Trophoblast cell (in vitro differentiated cells and primary cell): Measurements from ENCODE around the gene FBXO33. TPM values are rescaled to one million over a fixed set of nuclear protein-coding genes. Genes with fewer than 3 reads are reported as not detected.

Experiments
- DNase-seq, 2 donors: peaks; one replicate each; pipeline ENCODE4 v3.0.0-alpha.2; 2016
- H2AFZ ChIP-seq: 2 replicates; pipeline ENCODE4 v1.6.1; 2013; ENCODE audit warnings: low read length, moderate library complexity, mild to moderate bottlenecking; ENCODE audit not compliant: insufficient read depth, poor library complexity
- H2AK5ac ChIP-seq: 2 replicates; pipeline ENCODE4 v1.6.1; 2013; ENCODE audit warnings: mild to moderate bottlenecking, low read length
- H2BK120ac ChIP-seq: 2 replicates; pipeline ENCODE4 v1.6.1; 2013; ENCODE audit warnings: low read length, mild to moderate bottlenecking, moderate library complexity; ENCODE audit not compliant: insufficient read depth, poor library complexity
- H2BK12ac ChIP-seq: 2 replicates; pipeline ENCODE4 v1.6.1; 2013; ENCODE audit warnings: mild to moderate bottlenecking, low read length, moderate library complexity
- H2BK5ac ChIP-seq: 2 replicates; pipeline ENCODE4 v1.6.1; 2013; ENCODE audit warnings: low read length, low read depth, moderate library complexity, mild to moderate bottlenecking; ENCODE audit not compliant: poor library complexity
- H3K14ac ChIP-seq: 2 replicates; pipeline ENCODE4 v1.6.1; 2013; ENCODE audit warnings: mild to moderate bottlenecking, low read length
- H3K18ac ChIP-seq: 2 replicates; pipeline ENCODE4 v1.6.1; 2013; ENCODE audit warnings: mild to moderate bottlenecking, low read length
- H3K23ac ChIP-seq: 2 replicates; pipeline ENCODE4 v1.6.1; 2013; ENCODE audit warnings: low read length
- H3K27ac ChIP-seq: 2 replicates; pipeline ENCODE4 v1.5.1; 2013; ENCODE audit warnings: low read depth, mild to moderate bottlenecking, inconsistent platforms, low read length, moderate library complexity
- H3K27me3 ChIP-seq: 2 replicates; pipeline ENCODE4 v1.6.1; 2013; ENCODE audit warnings: inconsistent platforms, mild to moderate bottlenecking, low read length, moderate library complexity; ENCODE audit not compliant: insufficient read depth
- H3K36me3 ChIP-seq, 2 experiments: 1 replicate in 1 of 2; 2 replicates in 1 of 2; pipeline ENCODE4 v1.6.1; 2013; ENCODE audit warnings: low read length in 2 of 2, mild to moderate bottlenecking in 2 of 2, moderate library complexity in 1 of 2; ENCODE audit not compliant: insufficient read depth in 2 of 2, control insufficient read depth in 1 of 2
- H3K4ac ChIP-seq: 2 replicates; pipeline ENCODE4 v1.6.1; 2013; ENCODE audit warnings: low read depth, mild to moderate bottlenecking, low read length, moderate library complexity
- H3K4me1 ChIP-seq, 2 experiments: 1 replicate in 1 of 2; 2 replicates in 1 of 2; pipeline ENCODE4 v1.6.1; 2013; ENCODE audit warnings: low read length in 2 of 2, mild to moderate bottlenecking in 2 of 2, moderate library complexity in 1 of 2; ENCODE audit not compliant: insufficient read depth in 2 of 2, control insufficient read depth in 1 of 2
- H3K4me2 ChIP-seq: 2 replicates; pipeline ENCODE4 v1.6.1; 2013; ENCODE audit warnings: inconsistent platforms, mild to moderate bottlenecking, low read length, moderate library complexity
- H3K4me3 ChIP-seq: 2 replicates; pipeline ENCODE4 v1.5.1; 2013; ENCODE audit warnings: mild to moderate bottlenecking, low read depth, low read length, inconsistent platforms
- H3K79me1 ChIP-seq: one replicate; pipeline ENCODE4 v1.6.1; 2013; ENCODE audit warnings: low read length
- H3K79me2 ChIP-seq: 2 replicates; pipeline ENCODE4 v1.6.1; 2013; ENCODE audit warnings: low read length, mild to moderate bottlenecking; ENCODE audit not compliant: control insufficient read depth, insufficient read depth, poor library complexity
- H3K9ac ChIP-seq: 2 replicates; pipeline ENCODE4 v1.6.1; 2013; ENCODE audit warnings: mild to moderate bottlenecking, low read length
- H3K9me3 ChIP-seq: 2 replicates; pipeline ENCODE4 v1.6.1; 2013; ENCODE audit warnings: low read depth, mild to moderate bottlenecking, control low read depth, inconsistent platforms, low read length; ENCODE audit not compliant: insufficient read depth
- H4K12ac ChIP-seq: 2 replicates; pipeline ENCODE4 v1.6.1; 2013; ENCODE audit warnings: low read depth, mild to moderate bottlenecking, low read length, moderate library complexity
- H4K8ac ChIP-seq: 2 replicates; pipeline ENCODE4 v1.6.1; 2013; ENCODE audit warnings: low read depth, mild to moderate bottlenecking, low read length, moderate library complexity
- H4K91ac ChIP-seq: one replicate; pipeline ENCODE4 v1.6.1; 2013; ENCODE audit warnings: low read depth, mild to moderate bottlenecking, low read length, moderate library complexity
- WGBS: extraction: QIAGEN DNeasy Blood & Tissue Kit; methylation state at CpG from one replicate; pipeline ENCODE4 v1.1.7; 2013; ENCODE audit warnings: missing lambda C conversion rate; ENCODE audit not compliant: insufficient read length, insufficient coverage; ENCODE audit errors: extremely low coverage; 5-methylcytosine and 5-hydroxymethylcytosine counted together
- polyA plus RNA-seq: library from polyadenylated mRNA; stranded (reverse); fragments of 200-250 nt; gene quantifications from 2 replicates; pipeline ENCODE4 v1.2.3, GENCODE V29; 2013

FBXO33 gene
- 10.6 and 10.7 TPM in 2 replicates for polyA plus RNA-seq

DNA sequence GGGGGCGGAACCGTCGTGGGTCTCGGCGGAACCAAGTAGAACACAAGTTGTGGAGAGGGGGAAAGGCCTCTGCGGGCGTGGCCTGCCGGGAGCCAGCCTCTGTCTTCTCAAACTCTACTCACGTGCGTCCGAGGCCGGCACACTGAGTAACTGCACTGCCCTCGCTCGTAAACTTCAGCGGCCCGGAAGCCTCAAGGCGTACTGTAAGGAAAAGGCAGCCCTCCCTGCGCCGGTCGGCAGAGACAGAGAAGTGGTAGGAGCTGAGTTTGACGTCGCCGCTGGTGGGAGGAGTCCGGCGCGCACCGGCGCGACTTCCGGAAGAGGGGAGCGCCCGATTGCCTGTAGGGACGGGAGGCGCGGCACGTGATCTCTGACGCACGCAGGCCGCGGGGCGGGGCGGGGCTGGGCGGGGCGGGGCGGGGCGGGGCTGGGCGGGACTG lies at the start of gene FBXO33:
Gene FBXO33, minus strand, starts transcription at position 255 of the 440 bp plus-strand sequence. CDS start 271 bp downstream, outside the sequence.
- peak within 1 kb of the TSS; percentile 98 for H3K4me3 ChIP-seq
- peaks cover 8% of the 10 kb centered on the region for H3K79me1 ChIP-seq
- peak; percentile 91 to 94 for DNase-seq
- H3K14ac ChIP-seq: peak within 1 kb of the TSS; percentile 95
- peak within 1 kb of the TSS; percentile 99 for H2BK120ac ChIP-seq
- peak within 1 kb of the TSS; percentile 93 for H4K12ac ChIP-seq
- H2AK5ac ChIP-seq: no peak within 1 kb of the TSS
- H3K23ac ChIP-seq: peak within 1 kb of the TSS; percentile 43
- no CpG with 5 or more reads among the region's 47 CpGs for WGBS
- H3K36me3 ChIP-seq: no peaks in the 10 kb centered on the region
- peak within 1 kb of the TSS; percentile 83 for H3K4ac ChIP-seq
- no peaks in the 10 kb centered on the region for H3K27me3 ChIP-seq
- peak within 1 kb of the TSS; percentile 81 for H3K4me2 ChIP-seq
- H2BK12ac ChIP-seq: peak within 1 kb of the TSS; percentile 93
- peaks cover 4 to 6% of the 10 kb centered on the region in 2 experiments for H3K4me1 ChIP-seq
- H3K9ac ChIP-seq: peak within 1 kb of the TSS; percentile 94
- peak within 1 kb of the TSS; percentile 97 for H3K27ac ChIP-seq
- peaks cover 6% of the 10 kb centered on the region for H3K79me2 ChIP-seq
- H4K8ac ChIP-seq: peak within 1 kb of the TSS; percentile 98
- H4K91ac ChIP-seq: peak within 1 kb of the TSS; percentile 99
- H3K9me3 ChIP-seq: no peaks in the 10 kb centered on the region
- peak within 1 kb of the TSS; percentile 100 for H2BK5ac ChIP-seq
- peak within 1 kb of the TSS; percentile 99 for H3K18ac ChIP-seq
- H2AFZ ChIP-seq: peak within 1 kb of the TSS; percentile 97

- Histone ChIP-seq H2BK120ac (no peak overlapping the region), H3K9ac (no peak overlapping the region), H4K8ac (no peak overlapping the region), H3K4me3 (no peak overlapping the region), H3K14ac (no peak overlapping the region), H3K79me1 (no peaks in the 10 kb centered on the region), H3K9me3 (peaks cover 2% of the 10 kb centered on the region), H3K27ac (no peak overlapping the region), H3K4ac (no peak overlapping the region), H3K23ac (no peak overlapping the region), H4K91ac (no peak overlapping the region), H3K27me3 (no peaks in the 10 kb centered on the region), H3K36me3 (no peaks in the 10 kb centered on the region), H2AK5ac (no peak overlapping the region), H3K79me2 (no peaks in the 10 kb centered on the region), H3K4me1 (no peaks in the 10 kb centered on the region), H3K4me2 (no peak overlapping the region), H2BK5ac (no peak overlapping the region), H2AFZ (no peak overlapping the region), H3K18ac (no peak overlapping the region), H4K12ac (no peak overlapping the region), H2BK12ac (no peak overlapping the region)
- DNase-seq: no peak
- WGBS: no CpG with 5 or more reads among the region's 1 CpG
Measured at GRCh38 chr14:39474416-39474911, 42.2 kb upstream of the FBXO33 start.

DNA sequence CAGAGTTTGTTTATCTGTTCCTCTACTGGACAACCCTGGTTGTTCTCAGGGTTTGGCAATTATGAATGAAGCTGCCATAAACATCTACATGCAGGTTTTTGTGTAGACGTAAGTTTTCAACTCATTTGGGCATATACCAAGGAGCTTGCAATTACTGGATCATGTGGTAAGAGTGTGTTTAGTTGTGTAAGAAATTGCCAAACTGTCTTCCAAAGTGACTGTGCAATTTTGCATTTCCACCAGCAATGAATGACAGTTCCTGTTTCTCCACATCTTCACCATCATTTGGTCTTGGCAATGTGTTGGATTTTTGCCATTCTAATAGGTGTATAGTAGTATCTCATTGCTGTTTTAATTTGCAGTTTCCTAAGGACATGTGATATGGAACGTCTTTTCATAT lies 39.8 kb upstream of the FBXO33 start:
- WGBS: no CpG with 5 or more reads among the region's 2 CpGs

DNA sequence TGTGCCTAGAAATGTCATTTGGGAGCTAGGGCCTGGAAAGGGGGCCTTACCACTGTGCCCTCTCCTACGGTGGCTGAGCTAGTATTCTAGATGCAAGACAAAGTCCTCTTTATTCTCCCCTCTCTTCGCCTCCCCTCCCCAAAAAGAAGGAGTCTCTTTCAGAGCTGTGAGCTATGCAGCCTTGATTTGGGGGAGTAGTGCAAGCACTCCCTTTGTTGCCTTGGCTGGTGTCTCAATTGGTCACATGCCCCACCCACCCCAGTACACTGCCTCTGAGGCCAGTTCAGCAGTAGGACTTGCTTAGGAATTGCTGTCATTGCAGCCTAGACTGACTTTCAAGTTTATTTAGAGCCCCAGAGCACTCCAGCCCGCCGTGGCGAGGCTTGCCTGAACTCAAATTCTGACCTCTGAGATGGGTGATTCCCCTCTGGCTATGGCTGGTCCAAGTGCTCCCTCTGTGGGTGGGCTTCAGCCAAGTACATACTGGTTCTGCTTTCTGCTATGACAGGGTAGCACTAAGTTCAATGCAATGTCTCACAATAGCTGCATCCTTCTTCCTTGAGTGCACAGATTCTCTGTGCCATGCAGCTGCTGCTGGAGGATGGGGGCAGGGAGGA lies 37.0 kb upstream of the FBXO33 start:
- Histone ChIP-seq H3K4ac (no peak overlapping the region), H2BK5ac (no peak overlapping the region), H3K14ac (no peak overlapping the region), H3K79me2 (no peaks in the 10 kb centered on the region), H4K12ac (no peak overlapping the region), H4K8ac (no peak overlapping the region), H2AK5ac (no peak overlapping the region), H3K4me1 (no peaks in the 10 kb centered on the region), H3K4me2 (no peak overlapping the region), H3K36me3 (no peaks in the 10 kb centered on the region), H2BK12ac (no peak overlapping the region), H3K27me3 (no peaks in the 10 kb centered on the region), H3K18ac (no peak overlapping the region), H3K27ac (no peak overlapping the region), H2BK120ac (no peak overlapping the region), H3K79me1 (no peaks in the 10 kb centered on the region), H4K91ac (no peak overlapping the region), H3K9ac (no peak overlapping the region), H3K4me3 (no peak overlapping the region), H2AFZ (no peak overlapping the region), H3K9me3 (no peaks in the 10 kb centered on the region), H3K23ac (no peak overlapping the region)
- no peak for DNase-seq
- WGBS: no CpG with 5 or more reads among the region's 5 CpGs

More for the DNA sequence above, 39.8 kb upstream of the FBXO33 start:
- H2AFZ ChIP-seq: no peak overlapping the region
- no peak overlapping the region for H2BK12ac ChIP-seq
- no peak overlapping the region for H2BK120ac ChIP-seq
- no peak overlapping the region for H3K4ac ChIP-seq
- no peak overlapping the region for H4K8ac ChIP-seq
- no peaks in the 10 kb centered on the region for H3K27me3 ChIP-seq
- H3K9me3 ChIP-seq: peaks cover 2% of the 10 kb centered on the region
- no peaks in the 10 kb centered on the region for H3K79me2 ChIP-seq
- no peak overlapping the region for H3K9ac ChIP-seq
- H3K23ac ChIP-seq: no peak overlapping the region
- no peaks in the 10 kb centered on the region for H3K36me3 ChIP-seq
- H3K4me1 ChIP-seq: no peaks in the 10 kb centered on the region
- no peak overlapping the region for H2BK5ac ChIP-seq
- no peak overlapping the region for H2AK5ac ChIP-seq
- no peak overlapping the region for H4K91ac ChIP-seq
- no peak overlapping the region for H3K14ac ChIP-seq
- no peak overlapping the region for H3K4me3 ChIP-seq
- H3K79me1 ChIP-seq: no peaks in the 10 kb centered on the region
- no peak for DNase-seq
- no peak overlapping the region for H3K4me2 ChIP-seq
- H3K27ac ChIP-seq: no peak overlapping the region
- H3K18ac ChIP-seq: no peak overlapping the region
- no peak overlapping the region for H4K12ac ChIP-seq
